IMR-90 (cell line): ENCODE data around the gene C1orf74.
A peak's percentile ranks its signal among the peaks of the same experiment; 100 is the strongest.

ENCODE experiments used
- CEBPB ChIP-seq: IDR thresholded peaks from 2 replicates; pipeline ENCODE4 v1.6.1; 2012; ENCODE audit warnings: low read depth, low read length, improper control_type of control experiment
- CHD1 ChIP-seq: IDR thresholded peaks from 2 replicates; pipeline ENCODE4 v1.6.1; 2012; ENCODE audit warnings: low read depth, low read length, improper control_type of control experiment
- ELK1 ChIP-seq: fragments of 150-350 bp; IDR thresholded peaks from 2 replicates; pipeline ENCODE4 v1.6.1; 2016; ENCODE audit warnings: low read depth, mild to moderate bottlenecking, low read length, moderate library complexity, borderline replicate concordance
- MAFK ChIP-seq: IDR thresholded peaks from 2 replicates; pipeline ENCODE4 v1.6.1; 2012; ENCODE audit warnings: low read depth, low read length, improper control_type of control experiment
- MAZ ChIP-seq: IDR thresholded peaks from 2 replicates; pipeline ENCODE4 v1.6.1; 2012; ENCODE audit warnings: low read depth, mild to moderate bottlenecking, low read length, improper control_type of control experiment, moderate library complexity, borderline replicate concordance
- MXI1 ChIP-seq: IDR thresholded peaks from 2 replicates; pipeline ENCODE4 v1.6.1; 2012; ENCODE audit warnings: low read depth, mild to moderate bottlenecking, low read length, moderate library complexity, borderline replicate concordance
- POLR2A ChIP-seq: IDR thresholded peaks from 2 replicates; pipeline ENCODE4 v1.6.1; 2012; ENCODE audit warnings: mild to moderate bottlenecking, low read depth, low read length
- RAD21 ChIP-seq: IDR thresholded peaks from 2 replicates; pipeline ENCODE4 v1.6.1; 2012; ENCODE audit warnings: low read length, improper control_type of control experiment
- RCOR1 ChIP-seq: IDR thresholded peaks from 2 replicates; pipeline ENCODE4 v1.6.1; 2012; ENCODE audit warnings: mild to moderate bottlenecking, low read length, improper control_type of control experiment; ENCODE audit not compliant: insufficient replicate concordance
- RFX5 ChIP-seq: IDR thresholded peaks from 2 replicates; pipeline ENCODE4 v1.8.0; 2012; ENCODE audit warnings: low read depth, mild to moderate bottlenecking, low read length, moderate library complexity
- SMC3 ChIP-seq: fragments of 150-350 bp; IDR thresholded peaks from 2 replicates; pipeline ENCODE4 v1.6.1; 2016; ENCODE audit warnings: low read depth, mild to moderate bottlenecking, antibody characterized with exemption, low read length, moderate library complexity
- USF2 ChIP-seq: fragments of 150-350 bp; IDR thresholded peaks from 2 replicates; pipeline ENCODE4 v1.6.1; 2017; ENCODE audit warnings: mild to moderate bottlenecking, antibody characterized with exemption, low read length, low read depth
- TF ChIP-seq, protein P1 (sequence below): conservative IDR thresholded peaks from 2 replicates; pipeline ENCODE4 v1.5.1; 2012; ENCODE audit warnings: mild to moderate bottlenecking, low read depth, low read length, improper control_type of control experiment

- TF ChIP-seq, protein P1, sequence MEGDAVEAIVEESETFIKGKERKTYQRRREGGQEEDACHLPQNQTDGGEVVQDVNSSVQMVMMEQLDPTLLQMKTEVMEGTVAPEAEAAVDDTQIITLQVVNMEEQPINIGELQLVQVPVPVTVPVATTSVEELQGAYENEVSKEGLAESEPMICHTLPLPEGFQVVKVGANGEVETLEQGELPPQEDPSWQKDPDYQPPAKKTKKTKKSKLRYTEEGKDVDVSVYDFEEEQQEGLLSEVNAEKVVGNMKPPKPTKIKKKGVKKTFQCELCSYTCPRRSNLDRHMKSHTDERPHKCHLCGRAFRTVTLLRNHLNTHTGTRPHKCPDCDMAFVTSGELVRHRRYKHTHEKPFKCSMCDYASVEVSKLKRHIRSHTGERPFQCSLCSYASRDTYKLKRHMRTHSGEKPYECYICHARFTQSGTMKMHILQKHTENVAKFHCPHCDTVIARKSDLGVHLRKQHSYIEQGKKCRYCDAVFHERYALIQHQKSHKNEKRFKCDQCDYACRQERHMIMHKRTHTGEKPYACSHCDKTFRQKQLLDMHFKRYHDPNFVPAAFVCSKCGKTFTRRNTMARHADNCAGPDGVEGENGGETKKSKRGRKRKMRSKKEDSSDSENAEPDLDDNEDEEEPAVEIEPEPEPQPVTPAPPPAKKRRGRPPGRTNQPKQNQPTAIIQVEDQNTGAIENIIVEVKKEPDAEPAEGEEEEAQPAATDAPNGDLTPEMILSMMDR, result peak; percentile 73
- TF ChIP-seq RFX5 (no peak), CHD1 (no peak), POLR2A (no peak), CEBPB (no peak), RAD21 (peak; percentile 55), MAFK (no peak), RCOR1 (no peak), SMC3 (peak; percentile 53), MXI1 (no peak), USF2 (no peak), MAZ (no peak), ELK1 (no peak)
Observed at GRCh38 chr1:209823143-209824041, 39.0 kb upstream of the C1orf74 start.
